HEK293 (cell line): ENCODE data around the gene EGFR.

Experiments used
- CTCF ChIA-PET: fragments of 350-600 bp; formaldehyde crosslinking; extraction: SDS; loops from one replicate; lab custom pipeline; 2021; ENCODE audit warnings: antibody characterized with exemption; lab: Yijun Ruan, JAX
- POLR2A ChIA-PET: fragments of 300-600 bp; formaldehyde crosslinking; extraction: SDS; loops from one replicate; lab custom pipeline; 2020; ENCODE audit warnings: antibody characterized with exemption, inconsistent platforms; lab: Yijun Ruan, JAX
- H3K27ac ChIP-seq: fragments of 200-500 bp; sonication (Bioruptor generic); 2 replicates; pipeline ENCODE4 v1.5.1; 2014; ENCODE audit warnings: low read depth, low read length, control low read depth, inconsistent platforms; ENCODE audit errors: extremely low read depth
- H3K36me3 ChIP-seq, 2 experiments: fragments of 200-500 bp in 1 of 2; sonication (Bioruptor generic) in 1 of 2; 1 replicate in 1 of 2; 2 replicates in 1 of 2; pipeline ENCODE4 v1.5.1; 2014 to 2017; ENCODE audit warnings: inconsistent platforms in 2 of 2, low read length in 2 of 2; ENCODE audit not compliant: control insufficient read depth in 2 of 2, insufficient read depth in 1 of 2
- H3K4me1 ChIP-seq: fragments of 200-500 bp; sonication (Bioruptor generic); 2 replicates; pipeline ENCODE4 v1.5.1; 2014; ENCODE audit warnings: mild to moderate bottlenecking, low read length, inconsistent platforms; ENCODE audit not compliant: control insufficient read depth, insufficient read depth
- H3K4me3 ChIP-seq: 2 replicates; pipeline ENCODE4 v1.5.1; 2011; ENCODE audit warnings: low read depth, mild to moderate bottlenecking, control low read depth, low read length, moderate library complexity
- H3K9me3 ChIP-seq: fragments of 200-500 bp; sonication (Bioruptor generic); 2 replicates; pipeline ENCODE4 v1.5.1; 2014; ENCODE audit warnings: low read depth, low read length, inconsistent platforms; ENCODE audit not compliant: control insufficient read depth, insufficient read depth
- GLIS1 ChIP-seq: fragments of 450-650 bp; formaldehyde crosslinking; IDR thresholded peaks from 2 replicates; pipeline ENCODE4 v1.5.1; 2016; ENCODE audit warnings: missing biosample characterization, missing genetic modification characterization
- HIC1 ChIP-seq: fragments of 450-650 bp; formaldehyde crosslinking; IDR thresholded peaks from 2 replicates; pipeline ENCODE4 v1.5.1; 2016; ENCODE audit warnings: missing biosample characterization, missing genetic modification characterization
- KLF1 ChIP-seq: fragments of 450-650 bp; formaldehyde crosslinking; IDR thresholded peaks from 2 replicates; pipeline ENCODE4 v1.5.1; 2016; ENCODE audit warnings: missing biosample characterization, missing genetic modification characterization
- KLF17 ChIP-seq: fragments of 450-650 bp; formaldehyde crosslinking; IDR thresholded peaks from 2 replicates; pipeline ENCODE4 v1.5.1; 2016; ENCODE audit warnings: missing biosample characterization, missing genetic modification characterization
- KLF9 ChIP-seq: fragments of 450-650 bp; formaldehyde crosslinking; IDR thresholded peaks from 2 replicates; pipeline ENCODE4 v1.5.1; 2016; ENCODE audit warnings: missing biosample characterization, missing genetic modification characterization, low read depth
- PRDM4 ChIP-seq: fragments of 450-650 bp; formaldehyde crosslinking; IDR thresholded peaks from 2 replicates; pipeline ENCODE4 v1.5.1; 2017; ENCODE audit warnings: missing biosample characterization, missing genetic modification characterization
- PRDM6 ChIP-seq: fragments of 450-650 bp; formaldehyde crosslinking; IDR thresholded peaks from 2 replicates; pipeline ENCODE4 v1.5.1; 2017; ENCODE audit warnings: missing biosample characterization, missing genetic modification characterization
- SP2 ChIP-seq: fragments of 450-650 bp; formaldehyde crosslinking; IDR thresholded peaks from 2 replicates; pipeline ENCODE4 v1.5.1; 2016; ENCODE audit warnings: missing biosample characterization, missing genetic modification characterization
- YY1 ChIP-seq: fragments of 450-650 bp; formaldehyde crosslinking; IDR thresholded peaks from 2 replicates; pipeline ENCODE4 v1.5.1; 2018; ENCODE audit warnings: missing biosample characterization, missing genetic modification characterization
- ZBTB6 ChIP-seq: fragments of 450-650 bp; formaldehyde crosslinking; IDR thresholded peaks from 2 replicates; pipeline ENCODE4 v1.5.1; 2017; ENCODE audit warnings: missing biosample characterization, missing genetic modification characterization
- ZNF133 ChIP-seq: fragments of 450-650 bp; formaldehyde crosslinking; IDR thresholded peaks from 2 replicates; pipeline ENCODE4 v1.5.1; 2016; ENCODE audit warnings: missing biosample characterization, missing genetic modification characterization
- ZNF155 ChIP-seq: fragments of 450-650 bp; formaldehyde crosslinking; IDR thresholded peaks from 2 replicates; pipeline ENCODE4 v1.5.1; 2016; ENCODE audit warnings: missing biosample characterization, missing genetic modification characterization
- ZNF239 ChIP-seq: fragments of 450-650 bp; formaldehyde crosslinking; IDR thresholded peaks from 2 replicates; pipeline ENCODE4 v1.5.1; 2016; ENCODE audit warnings: missing biosample characterization, missing genetic modification characterization
- ZNF362 ChIP-seq: fragments of 450-650 bp; formaldehyde crosslinking; IDR thresholded peaks from 2 replicates; pipeline ENCODE4 v1.5.1; 2016; ENCODE audit warnings: missing biosample characterization, missing genetic modification characterization
- ZNF501 ChIP-seq: fragments of 450-650 bp; formaldehyde crosslinking; IDR thresholded peaks from 2 replicates; pipeline ENCODE4 v1.5.1; 2016; ENCODE audit warnings: missing biosample characterization, missing genetic modification characterization
- ZNF521 ChIP-seq: fragments of 450-650 bp; formaldehyde crosslinking; IDR thresholded peaks from 2 replicates; pipeline ENCODE4 v1.5.1; 2017; ENCODE audit warnings: missing biosample characterization, mild to moderate bottlenecking, missing genetic modification characterization
- ZNF548 ChIP-seq: fragments of 450-650 bp; formaldehyde crosslinking; IDR thresholded peaks from 2 replicates; pipeline ENCODE4 v1.5.1; 2016; ENCODE audit warnings: missing biosample characterization, missing genetic modification characterization
- ZNF558 ChIP-seq: fragments of 450-650 bp; formaldehyde crosslinking; IDR thresholded peaks from 2 replicates; pipeline ENCODE4 v1.5.1; 2016; ENCODE audit warnings: missing biosample characterization, missing genetic modification characterization
- ZNF610 ChIP-seq: fragments of 450-650 bp; formaldehyde crosslinking; IDR thresholded peaks from 2 replicates; pipeline ENCODE4 v1.5.1; 2016; ENCODE audit warnings: missing biosample characterization, missing genetic modification characterization, borderline replicate concordance
- ZNF670 ChIP-seq: fragments of 450-650 bp; formaldehyde crosslinking; IDR thresholded peaks from 2 replicates; pipeline ENCODE4 v1.5.1; 2016; ENCODE audit warnings: missing biosample characterization, missing genetic modification characterization, low read depth
- ZNF704 ChIP-seq: fragments of 450-650 bp; formaldehyde crosslinking; IDR thresholded peaks from 2 replicates; pipeline ENCODE4 v1.5.1; 2016; ENCODE audit warnings: missing biosample characterization, missing genetic modification characterization
- ZNF747 ChIP-seq: fragments of 450-650 bp; formaldehyde crosslinking; IDR thresholded peaks from 2 replicates; pipeline ENCODE4 v1.5.1; 2016; ENCODE audit warnings: missing biosample characterization, missing genetic modification characterization
- ZSCAN5A ChIP-seq: fragments of 450-650 bp; formaldehyde crosslinking; IDR thresholded peaks from 2 replicates; pipeline ENCODE4 v1.5.1; 2016; ENCODE audit warnings: missing biosample characterization, missing genetic modification characterization

The EGFR gene

GRCh38 chr7:55237156-55237893, 218.5 kb downstream of the EGFR start:
- H3K9me3 ChIP-seq, result no peaks in the 10 kb centered on the region
- TF ChIP-seq ZBTB6 (tag by site-specific recombination), result no peak
- no peak for TF ChIP-seq ZNF670
- TF ChIP-seq ZSCAN5A, result no peak
- TF ChIP-seq YY1 (tag by site-specific recombination), result no peak
- no peak for TF ChIP-seq ZNF704 (tag by site-specific recombination)
- no peak for TF ChIP-seq ZNF239 (tag by site-specific recombination)
- no peak for TF ChIP-seq ZNF155 (tag by site-specific recombination)
- no peak for TF ChIP-seq ZNF548 (tag by site-specific recombination)
- no peak for TF ChIP-seq ZNF610 (tag by site-specific recombination)
- no peak for TF ChIP-seq ZNF747
- TF ChIP-seq KLF1 (tag by site-specific recombination), result no peak
- TF ChIP-seq ZNF133 (tag by site-specific recombination), result no peak
- no peak for TF ChIP-seq PRDM6 (tag by site-specific recombination)
- no peak for TF ChIP-seq ZNF362 (tag by site-specific recombination)
- no peak for TF ChIP-seq GLIS1
- TF ChIP-seq SP2 (tag by site-specific recombination), result no peak
- TF ChIP-seq, all 188 proteins: peak for 0
- Histone ChIP-seq H3K4me1 (no peaks in the 10 kb centered on the region), H3K36me3 (no peaks in the 10 kb centered on the region), H3K4me3 (no peak overlapping the region), H3K27ac (no peak overlapping the region)
- ChIA-PET CTCF (interaction anchor here (1.1 kb wide), 1 partner anchor 12 kb away, joined by 3 read pairs; no protein-coding TSS in a partner anchor), POLR2A (no interaction called here)

- no peaks in the 10 kb centered on the region for H3K4me1 ChIP-seq
- POLR2A ChIA-PET, result no interaction called here
- H3K4me3 ChIP-seq, result no peak overlapping the region
- H3K36me3 ChIP-seq, result no peaks in the 10 kb centered on the region
- TF ChIP-seq HIC1 (tag by site-specific recombination) (no peak), PRDM4 (no peak), ZNF521 (tag by site-specific recombination) (no peak), ZNF501 (tag by site-specific recombination) (no peak), KLF9 (tag by site-specific recombination) (no peak), ZNF558 (tag by site-specific recombination) (no peak), KLF17 (tag by site-specific recombination) (no peak)
- TF ChIP-seq, all 188 proteins: peak for 0
- no peak overlapping the region for H3K27ac ChIP-seq
- no peaks in the 10 kb centered on the region for H3K9me3 ChIP-seq
- CTCF ChIA-PET, result interaction anchor here (0.6 to 1.5 kb wide), 3 partner anchors 11 to 484 kb away, joined by 3 to 4 read pairs (median 3); no protein-coding TSS in a partner anchor
Measured at GRCh38 chr7:55239406-55239805, 220.6 kb downstream of the EGFR start.
